GM23248 (cell line): ENCODE data around the gene GRPEL1.

Source experiments
- EZH2 ChIP-seq: fragments of 200-600 bp; sonication (generic); IDR thresholded peaks from 2 replicates; pipeline ENCODE4 v1.6.1; 2018; ENCODE audit warnings: antibody characterized with exemption, mild to moderate bottlenecking; ENCODE audit not compliant: insufficient read depth, poor library complexity, severe bottlenecking
- EZH2phosphoT487 ChIP-seq: fragments of 200-600 bp; sonication (generic); IDR thresholded peaks from 2 replicates; pipeline ENCODE4 v1.6.1; 2018; ENCODE audit warnings: antibody characterized with exemption, moderate library complexity, mild to moderate bottlenecking, low read depth; ENCODE audit not compliant: insufficient read depth

DNA sequence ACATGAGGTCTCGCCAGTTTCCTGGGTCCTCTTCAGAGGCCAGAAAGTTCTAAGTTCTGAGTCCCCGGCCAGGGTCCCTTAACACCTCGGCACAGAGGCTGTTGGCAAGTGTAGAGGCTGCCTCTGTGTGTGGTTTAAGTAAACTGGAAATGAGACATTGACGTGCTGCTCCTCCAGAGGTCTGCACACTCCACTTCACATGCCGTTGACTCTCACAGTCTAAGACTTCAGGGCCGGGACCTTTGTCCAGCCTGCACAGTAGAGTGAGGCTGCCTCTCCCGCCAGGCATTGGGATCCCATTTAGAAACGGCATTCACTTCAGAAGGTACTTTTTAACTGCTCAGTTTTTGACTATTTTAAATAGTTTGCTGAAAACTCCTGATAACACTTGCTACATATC, 35.3 kb downstream of the GRPEL1 start:
- TF ChIP-seq EZH2 (no peak), EZH2phosphoT487 (no peak)
